ENCODE results near the gene LEF1. TPM values are rescaled to one million over a fixed set of nuclear protein-coding genes. Genes with fewer than 3 reads are reported as not detected.

The LEF1 gene
- total and polyA plus RNA-seq, 2 of the 8 experiments (the other 6 are each of a cell fraction or from before 2014, with no cell fraction given): 2.6 to 5.2 TPM

DNA sequence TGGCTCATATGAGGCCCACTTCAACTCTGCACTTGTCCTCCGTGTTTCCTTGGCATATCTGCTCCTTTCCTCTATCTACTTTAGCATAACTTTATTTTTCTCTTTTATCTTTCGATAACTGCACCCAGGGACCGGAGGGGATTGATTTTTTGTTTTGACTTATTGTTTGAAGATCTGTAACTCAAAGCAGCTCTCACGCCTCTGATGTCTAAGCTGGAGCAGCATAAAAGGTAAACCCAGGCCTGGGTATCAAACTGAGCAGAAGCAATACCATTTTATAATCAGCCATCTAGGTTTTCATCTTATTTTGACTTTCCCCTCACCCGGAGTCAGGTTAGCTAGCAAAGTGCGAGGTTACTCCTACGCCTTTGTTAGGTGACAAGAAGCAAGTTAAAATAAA is 28.4 kb downstream of the LEF1 start:
- no peak overlapping the region for H2AFZ ChIP-seq (ENCODE audit: low read length)
- H4K8ac ChIP-seq (ENCODE audit: extremely low read depth, insufficient read depth, low read length): no peak overlapping the region
- H4K5ac ChIP-seq (ENCODE audit: insufficient read length, low read depth, low read length): no peak overlapping the region
- H3K4me2 ChIP-seq (ENCODE audit: insufficient read depth in 1 of 2, low read depth in 2 of 2, low read length in 2 of 2): no peak overlapping the region
- H3K18ac ChIP-seq (ENCODE audit: extremely low read depth, low read length): no peak overlapping the region
- TF ChIP-seq POU5F1 (IDR thresholded peaks at IDR 0.05; ENCODE audit: low read depth, low read length) (no peak), BACH1 (IDR thresholded peaks at IDR 0.05; ENCODE audit: low read length) (no peak), CREB1 (IDR thresholded peaks at IDR 0.05) (no peak), SIRT6 (IDR thresholded peaks at IDR 0.05; ENCODE audit: low read length) (no peak), RNF2 (IDR thresholded peaks at IDR 0.05; ENCODE audit: borderline replicate concordance, low read depth, low read length, missing control alignments, poor library complexity, severe bottlenecking) (no peak)
- no peak overlapping the region for H3K9ac ChIP-seq (replicated peaks in 1 of 4; ENCODE audit: extremely low read depth in 1 of 4, low read depth in 3 of 4, low read length in 3 of 4)
- H2BK12ac ChIP-seq (ENCODE audit: low read depth, low read length): no peak overlapping the region
- no peak overlapping the region for H2BK20ac ChIP-seq (ENCODE audit: low read length)
- no peaks in the 10 kb centered on the region; the same call in 1 of the 2 replicates for H3K23me2 ChIP-seq (ENCODE audit: low read depth, low read length)
- H3K79me2 ChIP-seq (ENCODE audit: control insufficient read depth in 1 of 2, insufficient read depth in 2 of 2, low read length in 2 of 2): no peaks in the 10 kb centered on the region
- no peak overlapping the region for H3K56ac ChIP-seq (replicated peaks; ENCODE audit: insufficient read length, low read depth, low read length)
- no peak overlapping the region for H2BK5ac ChIP-seq (ENCODE audit: low read depth, low read length)
- no peak overlapping the region for H3K27ac ChIP-seq (ENCODE audit: low read depth, low read length)
- no peak overlapping the region for H3K23ac ChIP-seq (ENCODE audit: insufficient read length)
- no peaks in the 10 kb centered on the region for H4K20me1 ChIP-seq (replicated peaks in 1 of 2; ENCODE audit: control insufficient read depth in 1 of 2, insufficient read depth in 2 of 2, low read length in 2 of 2)
- no peaks in the 10 kb centered on the region for H3K79me1 ChIP-seq (ENCODE audit: low read depth, low read length)
- no peak overlapping the region for H3K4me3 ChIP-seq (ENCODE audit: extremely low read depth in 1 of 4, insufficient read depth in 2 of 4, low read depth in 3 of 4, low read length in 4 of 4)
- no peak overlapping the region for H3K14ac ChIP-seq (ENCODE audit: insufficient read length)
- ChIA-PET POLR2A (ENCODE audit: partially characterized antibody) (no interaction called here), CTCF (ENCODE audit: partially characterized antibody) (interaction anchor here (1.7 to 2.1 kb wide), 2 partner anchors 9 to 432 kb away, joined by 5 to 9 read pairs; no protein-coding TSS in a partner anchor)
- 89% methylated on average over 7 of the region's 7 CpGs; no CpG with 5 or more reads in 1 of the 2 experiments for WGBS, 2 experiments (ENCODE audit: extremely low coverage in 1 of 2, insufficient coverage in 1 of 2, insufficient read length in 1 of 2, insufficient replicate concordance in 2 of 2, low coverage in 1 of 2, low lambda C conversion rate in 2 of 2, missing lambda C conversion rate in 1 of 2)
- no peaks in the 10 kb centered on the region for H3K36me3 ChIP-seq (ENCODE audit: control insufficient read depth in 2 of 4, insufficient read depth in 4 of 4, low read length in 3 of 4)
- peaks cover 0 to 4% (median 1%) of the 10 kb centered on the region in 4 experiments; a peak in 5 of 7 replicates for H3K27me3 ChIP-seq (replicated peaks in 1 of 4; ENCODE audit: control insufficient read depth in 3 of 4, extremely low read depth in 1 of 4, insufficient read depth in 3 of 4, low read length in 3 of 4)
- DNase-seq (ENCODE audit: low read depth in 1 of 2, low spot score in 2 of 2): no peak
- H2BK15ac ChIP-seq (ENCODE audit: low read length): no peak overlapping the region
- no peak overlapping the region for H4K91ac ChIP-seq (replicated peaks; ENCODE audit: insufficient read length, low read length)
- FAIRE-seq: no peak
- H3K4me1 ChIP-seq (replicated peaks in 1 of 4; ENCODE audit: control insufficient read depth in 3 of 4, insufficient read depth in 4 of 4, low read length in 3 of 4): peaks cover 4 to 19% (median 12%) of the 10 kb centered on the region in 4 experiments; a peak in 6 of 7 replicates
- H2BK120ac ChIP-seq (replicated peaks; ENCODE audit: low read depth, low read length): no peak overlapping the region
- H2AK5ac ChIP-seq (ENCODE audit: low read depth, low read length): no peak overlapping the region
- H3K4ac ChIP-seq (replicated peaks; ENCODE audit: insufficient read length, low read depth, low read length): no peak overlapping the region
- H3K9me3 ChIP-seq (ENCODE audit: insufficient read depth in 2 of 2, low read depth in 1 of 2, low read length in 1 of 2): no peaks in the 10 kb centered on the region

Data from H1 (cell line).